ENCODE data around the gene NUP58.

Gene NUP58

DNA sequence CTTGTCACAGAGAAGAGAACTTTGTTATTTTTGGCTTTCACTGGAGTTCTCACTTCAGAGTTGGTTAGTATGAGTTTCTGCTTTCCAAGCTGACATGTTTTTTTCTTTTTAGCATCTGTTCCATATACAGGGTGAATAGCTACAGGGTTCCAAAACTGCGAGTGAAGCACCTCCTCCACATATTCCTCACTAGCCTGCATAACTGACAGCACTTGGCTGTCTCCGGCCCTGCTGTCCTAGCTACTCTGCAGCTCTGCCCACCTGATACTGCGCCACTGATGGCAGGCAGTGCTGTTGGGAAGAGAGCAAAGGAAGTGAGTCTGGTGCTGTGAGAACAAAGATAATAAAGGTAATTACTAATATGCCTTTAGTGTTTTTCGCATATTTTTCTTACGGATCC is 77.1 kb downstream of the NUP58 start:
- no peak for DNase-seq

DNA sequence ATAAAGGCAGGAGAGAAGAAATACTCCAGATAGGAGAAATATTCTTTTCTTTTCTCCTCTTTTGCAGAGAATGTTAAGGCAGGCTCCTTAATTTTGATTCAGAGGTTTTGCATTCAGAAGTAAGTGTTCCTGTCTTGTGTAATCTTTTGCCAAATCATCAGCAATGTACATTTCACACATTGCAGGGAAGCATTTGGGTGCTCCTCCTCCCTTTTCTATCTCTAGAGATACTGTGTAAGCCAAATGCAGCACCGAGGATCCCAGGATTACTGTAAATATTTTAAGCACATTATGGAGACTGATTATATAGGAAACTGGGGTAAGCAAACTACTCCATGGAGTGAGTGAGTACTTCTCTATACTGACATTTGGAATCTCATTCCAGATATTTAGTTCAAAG is 77.6 kb downstream of the NUP58 start:
- DNase-seq, result no peak

DNA sequence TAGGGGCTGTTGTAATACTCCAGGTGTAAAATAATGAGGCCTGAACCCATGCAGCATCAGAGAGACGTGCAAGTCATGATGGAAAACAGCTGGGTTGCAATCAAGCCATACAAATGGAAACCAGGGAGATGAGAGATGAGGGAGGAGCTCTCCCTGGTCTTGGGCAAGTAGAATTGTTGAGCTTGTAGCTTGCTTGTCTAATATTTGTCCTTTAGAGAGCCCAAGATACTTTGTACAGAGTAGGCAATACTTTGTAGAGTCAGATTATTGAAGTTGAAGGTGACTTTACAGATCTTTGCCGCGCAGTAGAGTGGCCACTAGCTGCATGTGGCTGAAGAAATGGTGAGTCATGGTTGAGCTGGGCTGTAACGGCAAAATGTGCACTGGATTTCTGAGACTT is 78.7 kb downstream of the NUP58 start:
- DNase-seq, result no peak

DNA sequence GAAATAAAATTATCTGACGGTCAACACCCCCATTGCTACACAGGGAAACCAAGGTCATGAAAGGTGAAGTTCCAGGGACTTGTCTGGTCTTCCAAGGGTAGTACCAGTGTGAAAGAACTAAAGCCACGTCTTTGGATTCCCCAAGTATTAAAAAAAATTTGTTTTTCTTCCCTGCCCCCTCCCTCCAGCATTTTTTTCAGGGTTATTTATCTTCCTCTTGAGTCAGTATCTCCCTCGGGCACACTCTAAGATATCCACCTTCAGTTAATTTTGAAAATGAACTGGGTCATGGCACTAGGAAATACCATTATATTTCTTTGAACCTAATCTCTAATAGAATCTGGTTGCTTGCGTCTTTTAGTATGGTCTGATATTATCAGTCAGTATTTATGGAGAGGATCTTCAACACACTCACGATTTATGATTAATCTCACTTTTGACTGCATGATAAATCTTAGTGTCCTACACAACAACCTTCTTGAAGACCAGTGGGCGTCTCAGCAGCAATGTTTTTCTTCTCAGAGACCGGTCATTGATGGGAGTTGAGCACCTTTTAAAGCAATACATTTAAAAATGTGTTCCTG is 79.4 kb downstream of the NUP58 start:
- no peak for DNase-seq

DNA sequence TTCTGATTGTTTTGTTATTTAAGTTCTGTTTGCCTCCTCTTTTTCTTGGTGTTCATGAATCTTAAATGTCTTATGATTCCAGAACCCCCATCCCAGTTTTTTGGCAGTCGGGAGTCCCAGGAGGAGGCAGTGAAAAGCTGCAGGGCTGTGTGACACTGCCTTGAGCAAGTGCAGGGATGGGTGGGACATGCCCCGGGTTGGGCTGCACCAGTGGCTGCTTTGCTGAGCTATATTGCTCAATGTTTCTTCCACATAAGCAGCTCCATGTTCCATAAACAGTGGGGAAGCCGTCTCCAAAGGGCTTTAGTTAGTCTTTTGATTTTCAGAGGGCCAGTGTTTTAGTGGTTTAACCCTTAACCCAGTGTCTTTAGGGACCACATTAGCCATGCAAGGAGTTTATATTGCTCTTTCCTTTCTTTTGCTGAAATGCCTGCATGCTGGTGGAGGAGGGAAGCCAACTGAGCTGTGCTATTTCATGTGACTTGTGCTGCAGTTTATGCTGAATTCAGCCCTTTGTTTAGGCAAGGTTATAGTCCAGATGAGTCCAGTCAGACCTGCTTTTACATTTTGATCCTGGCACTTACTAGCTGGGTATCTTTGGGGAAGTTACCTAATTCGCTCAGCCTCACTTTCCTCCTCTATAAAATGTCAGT is 83.5 kb downstream of the NUP58 start:
- DNase-seq, result no peak

DNA sequence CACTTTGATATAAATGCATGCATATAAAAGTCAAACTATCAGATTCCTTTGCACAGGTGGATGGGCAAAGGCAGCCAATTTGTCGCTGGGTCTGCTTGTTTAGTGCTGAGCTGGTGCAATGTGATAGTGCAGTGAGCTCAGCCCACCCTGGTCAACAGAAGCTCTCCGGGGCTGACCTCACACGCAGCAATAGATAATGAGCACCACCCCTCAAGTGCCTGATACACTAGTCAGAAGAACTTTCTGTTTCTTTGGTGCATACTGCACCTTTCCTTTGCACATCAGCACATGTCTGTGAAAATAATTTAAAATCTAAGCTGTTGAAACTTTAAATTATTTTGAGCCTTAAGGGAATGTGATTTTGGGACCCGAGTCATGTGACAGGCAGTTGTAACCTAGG is 90.5 kb downstream of the NUP58 start:
- DNase-seq, result no peak
